Renal pelvis (tissue), 4 donors: Measurements from ENCODE around the gene C10orf90. TPM values are rescaled to one million over a fixed set of nuclear protein-coding genes. Genes with fewer than 3 reads are reported as not detected.
"Not testable (repeated sequence)": the region's sequence is repeated elsewhere in the genome, so short reads cannot be mapped to it uniquely, and the experiment has no call there.

ENCODE experiments used
- DNase-seq: peaks from one replicate; pipeline ENCODE4 v3.0.0-alpha.2; 2013
- polyA plus RNA-seq, 3 donors: library from polyadenylated mRNA; unstranded; fragments of 120-200 nt; gene quantifications; one replicate each; pipeline ENCODE4 v1.2.1, GENCODE V29; 2013; ENCODE audit not compliant: insufficient read length in 3 of 3

The C10orf90 gene
- polyA plus RNA-seq, 3 donors = 0.56 to 0.83 (median 0.76) TPM

- DNase-seq = no peak
Measured at GRCh38 chr10:126585249-126586017, 85.1 kb downstream of the C10orf90 start.

DNA sequence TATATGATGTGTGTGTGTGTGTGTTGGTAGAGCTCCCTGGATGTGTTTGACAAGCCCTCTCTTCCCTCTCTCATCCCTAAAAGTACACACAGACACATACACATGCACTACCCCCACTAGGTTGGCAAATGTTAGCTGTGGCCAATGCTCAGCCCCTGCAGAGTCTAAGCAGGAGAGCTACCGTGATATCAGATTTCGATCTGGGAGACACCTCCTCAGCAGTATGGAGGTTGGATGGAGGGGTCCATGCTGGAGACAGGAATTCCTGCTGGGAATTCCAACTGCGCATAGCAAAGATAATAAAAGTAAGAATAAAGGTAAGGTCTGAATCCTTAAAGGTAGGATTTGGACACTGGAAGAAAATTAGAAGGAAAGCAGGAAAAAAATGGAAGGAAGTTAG lies 85.7 kb downstream of the C10orf90 start:
- DNase-seq = no peak

DNA sequence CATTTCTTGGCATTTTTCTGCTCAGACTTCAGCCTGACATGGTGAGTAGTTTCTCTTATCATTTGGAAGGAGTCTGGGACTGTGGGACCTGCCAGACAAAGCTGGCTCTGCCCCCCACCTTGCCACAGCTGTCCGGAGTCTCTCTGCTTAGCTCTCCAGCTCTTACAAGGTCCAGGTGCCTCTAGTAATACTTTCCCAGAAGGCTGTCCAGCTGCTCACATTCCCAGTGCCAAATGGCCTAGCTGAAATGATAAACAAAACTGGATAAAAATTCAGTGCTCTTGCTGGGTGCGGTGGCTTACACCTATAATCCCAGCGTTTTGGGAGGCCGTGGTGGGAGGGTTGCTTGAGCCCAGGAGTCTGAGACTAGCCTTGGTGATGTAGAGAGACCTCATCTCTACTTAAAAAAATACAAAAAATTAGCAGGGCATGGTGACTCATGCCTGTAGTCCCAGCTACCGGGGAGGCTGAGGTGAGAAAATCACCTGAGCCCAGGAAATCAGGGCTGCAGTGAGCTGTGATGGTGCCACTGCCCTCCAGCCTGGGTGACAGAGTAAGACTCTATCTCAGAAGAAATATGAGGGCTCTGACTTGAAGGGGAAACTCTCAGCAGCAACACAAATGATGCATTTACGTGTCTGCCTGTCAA lies 86.8 kb downstream of the C10orf90 start:
- no peak for DNase-seq

DNA sequence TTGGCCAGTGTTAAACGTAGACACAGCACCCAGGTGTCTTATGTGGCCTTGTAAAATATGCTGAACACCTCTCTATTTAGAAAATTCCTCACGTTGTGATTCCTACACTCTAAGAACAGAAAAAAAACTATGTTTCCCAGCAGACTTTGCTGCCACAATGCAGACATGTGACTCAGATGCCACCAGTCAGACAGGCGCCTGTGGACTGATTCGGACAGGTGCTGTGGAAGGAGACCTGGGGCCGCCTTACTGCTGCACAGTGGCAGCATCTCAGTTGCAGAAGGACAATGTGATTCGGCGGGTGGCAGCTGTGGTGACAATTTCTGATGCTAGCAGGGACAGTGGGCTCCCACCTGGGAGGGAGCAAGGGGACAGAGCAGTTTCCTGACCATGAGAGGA lies 88.8 kb downstream of the C10orf90 start:
- no peak for DNase-seq

DNA sequence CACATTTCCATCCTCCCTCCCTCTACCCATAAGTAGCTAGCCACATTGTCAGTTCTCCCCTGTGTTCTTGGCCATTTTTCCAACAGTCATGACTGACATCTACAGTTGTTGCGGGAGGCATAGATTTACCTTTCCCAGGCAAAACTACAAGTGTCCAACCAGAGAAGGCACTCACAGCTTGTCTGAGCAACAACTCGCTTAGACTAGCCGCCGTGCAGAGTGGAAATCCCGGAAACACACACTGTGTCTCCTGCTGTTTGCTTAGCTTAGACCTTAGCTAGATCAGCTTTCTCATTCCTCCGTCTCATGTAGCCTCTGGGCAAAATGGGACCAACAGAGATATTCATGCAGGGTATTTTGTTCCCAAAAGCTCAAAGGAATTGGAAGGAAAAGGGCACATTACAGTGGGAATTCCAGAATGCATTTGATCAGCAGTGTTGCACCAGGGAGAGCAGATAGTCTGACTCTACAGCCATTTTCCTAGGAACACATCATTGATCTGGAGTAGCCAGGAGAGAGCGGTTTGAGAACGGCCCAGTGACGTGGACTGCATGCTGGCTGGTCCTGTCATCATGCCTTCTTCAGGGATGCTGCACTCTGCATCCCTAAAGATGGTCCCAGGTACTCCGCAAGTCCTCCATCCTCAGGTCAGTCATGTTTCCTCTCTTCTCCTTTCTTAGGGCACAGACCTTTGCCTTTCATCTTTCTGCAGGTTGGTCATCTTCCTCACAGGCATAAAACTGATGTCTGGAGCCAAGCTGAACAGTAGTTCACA lies 89.4 kb downstream of the C10orf90 start:
- no peak for DNase-seq

DNA sequence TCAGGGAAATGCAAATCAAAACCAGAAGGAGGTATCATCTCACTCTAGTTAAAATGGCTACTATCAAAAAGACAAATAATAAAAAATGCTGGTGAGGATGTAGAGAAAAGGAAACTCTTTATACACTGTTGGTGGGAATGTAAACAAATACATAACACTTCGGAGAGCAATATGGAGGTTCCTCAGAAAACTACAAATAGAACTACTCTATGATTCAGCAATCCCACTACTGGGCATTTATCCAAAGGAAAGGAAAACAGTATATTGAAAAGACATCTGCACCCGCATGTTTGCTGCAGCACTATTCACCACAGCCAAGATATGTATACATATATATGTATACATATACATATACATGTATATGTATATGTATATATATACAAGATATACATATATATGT lies 94.2 kb downstream of the C10orf90 start:
- no peak for DNase-seq

DNA sequence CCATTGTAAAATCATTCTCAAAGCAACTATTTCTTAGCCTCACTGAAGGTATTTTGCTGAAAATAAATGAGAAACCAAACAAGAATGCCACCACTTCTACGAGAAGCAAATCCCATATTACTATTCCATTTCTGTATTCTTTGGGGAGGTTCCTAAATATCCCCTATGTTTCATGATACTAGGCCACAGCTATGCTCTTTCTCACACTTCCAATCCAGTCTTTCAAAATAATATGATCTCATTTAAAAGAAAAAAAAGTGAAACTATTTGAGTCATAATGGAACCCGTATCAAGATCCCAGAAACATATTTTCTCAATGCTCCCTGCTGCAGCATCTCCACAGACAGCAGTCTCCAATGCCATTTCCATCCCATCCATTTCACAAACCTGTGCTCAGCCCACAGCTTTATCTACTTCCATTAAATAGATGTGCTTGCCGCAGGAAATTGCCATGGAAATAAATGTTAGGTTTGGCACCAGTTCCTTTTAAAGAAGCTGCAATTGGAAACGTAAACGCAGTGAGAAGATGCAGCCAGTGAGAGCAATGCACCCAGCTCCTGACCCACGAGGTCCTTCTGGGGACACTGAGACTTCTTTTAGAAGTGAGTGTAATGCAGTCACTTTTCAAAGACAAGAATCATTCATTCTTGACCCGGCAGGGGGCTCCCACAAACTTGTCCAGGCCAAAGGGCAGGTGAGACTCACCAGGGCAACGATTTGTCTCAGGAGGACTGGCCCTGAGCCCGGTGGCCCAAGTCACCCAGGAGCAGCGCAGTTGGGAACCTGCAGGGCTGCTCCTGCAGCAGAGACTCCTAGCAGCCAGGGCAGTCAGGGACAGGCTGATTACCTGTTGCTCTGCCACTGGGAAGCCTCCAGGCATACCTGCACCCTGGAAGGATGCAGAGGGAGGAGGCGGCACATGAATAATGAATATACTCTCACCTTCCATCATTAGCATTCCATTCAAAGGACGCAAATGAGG lies 99.6 kb downstream of the C10orf90 start:
- DNase-seq = no peak

DNA sequence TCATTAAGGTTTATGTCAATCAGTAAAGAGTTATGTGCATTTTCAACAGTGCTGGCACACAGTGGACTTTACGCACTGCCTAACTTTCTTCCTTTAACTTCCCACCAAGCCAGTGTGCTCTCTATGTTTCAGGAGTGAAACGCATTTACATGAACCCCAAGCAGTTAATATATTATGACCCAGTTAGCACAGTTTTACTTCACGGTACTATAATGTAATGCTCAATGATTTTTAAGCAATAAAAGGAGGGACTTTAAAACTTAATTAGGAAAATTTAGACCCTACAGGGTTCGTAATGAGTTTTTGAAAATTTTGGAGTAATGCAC lies 100.3 kb downstream of the C10orf90 start:
- no peak for DNase-seq

DNA sequence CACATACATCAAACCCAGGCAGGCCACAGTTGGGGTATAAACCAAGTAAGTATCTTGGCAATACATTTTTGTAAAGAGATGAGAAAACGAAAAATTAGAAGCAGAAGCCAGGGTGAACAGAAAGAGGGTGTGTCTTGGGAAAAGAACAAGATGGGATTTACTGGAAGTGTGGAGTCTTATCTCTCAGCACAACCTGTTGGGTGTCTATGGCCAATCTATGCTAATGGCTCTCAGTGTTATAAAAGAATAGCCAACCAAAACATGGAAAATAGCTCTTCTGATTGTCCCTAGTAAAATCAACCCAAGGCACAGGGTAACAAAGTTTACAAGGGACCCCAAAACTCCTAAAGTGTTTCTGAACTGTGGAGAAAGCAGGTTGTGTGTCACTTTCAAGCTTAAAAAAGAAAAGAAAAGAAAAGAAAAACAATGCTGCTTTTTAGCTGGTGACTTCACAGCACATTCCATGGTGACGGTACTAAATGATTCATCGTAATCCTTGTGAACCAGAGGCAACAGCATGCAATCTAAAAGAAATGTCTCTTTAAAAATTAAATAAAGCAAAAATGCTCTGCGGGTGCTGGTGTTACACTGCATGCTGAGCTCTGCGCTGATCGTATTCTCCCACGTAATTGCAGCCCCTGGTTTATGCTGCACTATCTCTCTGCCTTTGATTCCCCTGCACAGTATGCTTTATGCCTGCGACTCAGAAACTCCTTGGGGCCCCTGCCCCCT lies 100.8 kb downstream of the C10orf90 start:
- DNase-seq = no peak

GRCh38 chr10:126568809-126569385 lies 101.6 kb downstream of the C10orf90 start:
- DNase-seq = no peak

GRCh38 chr10:126565871-126566270 lies 104.6 kb downstream of the C10orf90 start:
- DNase-seq = no peak

- DNase-seq = no peak
Measured at GRCh38 chr10:126565441-126565840, 105.1 kb downstream of the C10orf90 start.

DNA sequence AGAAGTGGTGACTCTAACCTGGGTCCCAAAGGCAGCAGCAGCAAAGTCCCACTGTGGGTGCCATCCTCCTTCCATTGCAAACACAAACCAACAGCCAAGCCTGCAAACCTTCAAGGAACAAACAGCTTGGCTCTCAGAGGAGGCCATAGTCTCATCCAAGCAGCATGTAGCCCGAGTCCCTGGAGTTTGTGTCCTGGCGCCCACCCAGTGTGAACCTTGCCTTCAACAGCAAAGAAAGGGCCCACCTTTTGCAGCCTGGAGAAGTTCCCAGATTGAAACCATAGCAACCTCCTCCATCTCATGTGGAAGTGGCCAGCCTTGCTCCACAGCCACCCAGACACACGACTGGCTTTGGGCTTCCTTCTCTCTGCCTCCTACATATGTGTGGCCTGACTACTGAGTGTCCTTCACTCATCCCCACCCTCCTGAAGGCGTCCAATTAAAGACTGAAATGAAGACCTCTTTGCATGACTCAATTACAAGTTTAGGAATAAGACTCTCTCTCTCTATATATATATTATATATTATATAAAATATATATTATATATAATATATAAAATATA lies 106.1 kb downstream of the C10orf90 start:
- DNase-seq = no peak

GRCh38 chr10:126563361-126563760 lies 107.1 kb downstream of the C10orf90 start:
- DNase-seq = no peak

- DNase-seq = no peak
Measured at GRCh38 chr10:126561921-126562680, 108.4 kb downstream of the C10orf90 start.

DNA sequence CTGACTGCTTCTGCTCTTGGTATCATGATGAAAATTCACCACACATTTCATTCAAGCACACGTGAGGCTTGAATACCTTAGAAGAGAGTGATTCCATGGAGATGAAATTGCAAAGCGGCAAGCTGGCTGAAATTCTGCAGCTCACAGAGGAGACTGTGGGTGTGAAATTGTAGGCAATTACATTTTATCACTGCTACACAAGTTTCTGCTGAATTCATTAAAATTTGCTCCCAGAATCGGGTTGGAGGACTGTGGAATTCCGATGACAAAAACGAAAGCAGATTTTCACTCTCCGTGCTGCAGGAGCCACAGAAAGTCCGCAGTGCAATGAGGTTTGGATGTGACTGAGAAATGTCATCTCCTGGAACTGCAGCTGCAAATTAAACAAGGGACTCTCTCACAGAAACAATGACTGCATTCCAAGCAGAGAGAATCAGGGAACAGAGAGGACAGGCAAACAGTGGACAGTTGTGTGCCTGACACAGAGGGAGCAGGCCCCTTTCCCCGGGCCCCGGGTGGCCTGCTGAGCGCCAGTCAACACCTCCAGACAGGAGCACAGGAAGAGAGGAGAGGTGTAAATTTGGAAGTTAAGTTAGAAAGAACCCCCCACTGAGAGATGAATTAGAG lies 109.1 kb downstream of the C10orf90 start:
- no peak for DNase-seq

- no peak for DNase-seq
Measured at GRCh38 chr10:126558881-126559280, 111.6 kb downstream of the C10orf90 start.

DNA sequence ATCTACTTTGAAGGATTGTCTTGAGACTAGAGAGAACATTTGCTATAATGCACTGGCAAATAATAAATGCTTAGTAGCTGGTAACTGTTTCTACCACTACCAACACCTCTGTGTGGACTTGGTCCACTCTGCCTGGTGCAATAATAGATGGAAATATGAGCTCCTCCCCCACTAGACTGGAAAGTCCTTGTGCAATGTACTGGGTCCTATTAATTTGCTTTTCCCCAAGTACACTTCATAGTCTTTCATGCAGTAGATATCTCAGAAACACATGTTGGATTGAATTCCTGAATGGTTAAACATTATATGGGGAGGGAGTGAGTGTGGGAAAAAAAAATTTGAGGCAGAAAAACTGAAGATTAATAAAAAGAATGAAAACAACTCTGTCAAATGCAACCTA lies 119.3 kb downstream of the C10orf90 start:
- DNase-seq = no peak

- DNase-seq = not testable (repeated sequence)
Measured at GRCh38 chr10:126550586-126550985, 119.9 kb downstream of the C10orf90 start.
